Neural cell (in vitro differentiated cells): ENCODE results near the gene ARMC9. TPM values are rescaled to one million over a fixed set of nuclear protein-coding genes. Genes with fewer than 3 reads are reported as not detected.

Experiments
- H2AFZ ChIP-seq: fragments of 200-600, 300-800 bp; sonication (generic), shearing (Covaris generic); 2 replicates; pipeline ENCODE4 v1.6.0; 2014; ENCODE audit warnings: low read depth, mild to moderate bottlenecking, antibody characterized with exemption, low read length, moderate library complexity
- H3F3A ChIP-seq: fragments of 200-600 bp; shearing (Covaris generic); 2 replicates; pipeline ENCODE4 v1.6.1; 2016; ENCODE audit warnings: mild to moderate bottlenecking, moderate library complexity, mixed read lengths, antibody characterized with exemption, low read length; ENCODE audit not compliant: insufficient read depth, poor library complexity, severe bottlenecking
- H3K27ac ChIP-seq: fragments of 200-600, 300-800 bp; sonication (generic), shearing (Covaris generic); 2 replicates; pipeline ENCODE4 v1.5.1; 2014; ENCODE audit warnings: mild to moderate bottlenecking, low read length, moderate library complexity
- H3K27me3 ChIP-seq: fragments of 300-800, 200-600 bp; sonication (generic), shearing (Covaris generic); 2 replicates; pipeline ENCODE4 v1.6.0; 2014; ENCODE audit warnings: mild to moderate bottlenecking, low read depth, low read length, moderate library complexity; ENCODE audit not compliant: insufficient read depth
- H3K36me3 ChIP-seq: fragments of 300-800, 200-600 bp; sonication (generic), shearing (Covaris generic); 2 replicates; pipeline ENCODE4 v1.5.1; 2014; ENCODE audit warnings: mild to moderate bottlenecking, antibody characterized with exemption, low read length, moderate library complexity; ENCODE audit not compliant: insufficient read depth
- H3K4me2 ChIP-seq: fragments of 300-800, 200-600 bp; sonication (generic), shearing (Covaris generic); 2 replicates; pipeline ENCODE4 v1.6.0; 2014; ENCODE audit warnings: mild to moderate bottlenecking, low read length
- H3K4me3 ChIP-seq: fragments of 300-800, 200-600 bp; sonication (generic), shearing (Covaris generic); 2 replicates; pipeline ENCODE4 v1.5.1; 2014; ENCODE audit warnings: mild to moderate bottlenecking, low read length, moderate library complexity
- H3K79me2 ChIP-seq: fragments of 200-600 bp; shearing (Covaris generic); replicated peaks from 2 replicates; pipeline ENCODE4 v1.6.0; 2014; ENCODE audit warnings: mild to moderate bottlenecking, low read length, moderate library complexity; ENCODE audit not compliant: insufficient read depth
- H3K9ac ChIP-seq: fragments of 300-800, 200-600 bp; sonication (generic), shearing (Covaris generic); 2 replicates; pipeline ENCODE4 v1.6.1; 2016; ENCODE audit warnings: mild to moderate bottlenecking, low read length, mixed read lengths
- H3K9me2 ChIP-seq: fragments of 200-600 bp; shearing (Covaris generic); 2 replicates; pipeline ENCODE4 v1.6.1; 2016; ENCODE audit warnings: mild to moderate bottlenecking, low read length, mixed read lengths; ENCODE audit not compliant: insufficient read depth
- H3K9me3 ChIP-seq: fragments of 200-600, 300-800 bp; sonication (generic), shearing (Covaris generic); 2 replicates; pipeline ENCODE4 v1.6.1; 2016; ENCODE audit warnings: mild to moderate bottlenecking, mixed run types, low read length, moderate library complexity, mixed read lengths
- H4K20me1 ChIP-seq: fragments of 200-600 bp; shearing (Covaris generic); 2 replicates; pipeline ENCODE4 v1.6.1; 2016; ENCODE audit warnings: mild to moderate bottlenecking, mixed run types; ENCODE audit not compliant: insufficient read depth
- EP300 ChIP-seq: fragments of 450-650 bp; conservative IDR thresholded peaks from 2 replicates; pipeline ENCODE4 v1.6.1; 2014; ENCODE audit warnings: antibody characterized with exemption, mild to moderate bottlenecking, moderate library complexity; ENCODE audit not compliant: poor library complexity, severe bottlenecking
- EZH2 ChIP-seq: fragments of 200-600, 300-800 bp; shearing (Covaris generic), sonication (generic); IDR thresholded peaks from 2 replicates; pipeline ENCODE4 v1.6.1; 2014; ENCODE audit warnings: antibody characterized with exemption, low read length, borderline replicate concordance, mild to moderate bottlenecking; ENCODE audit not compliant: insufficient read depth, poor library complexity, severe bottlenecking
- MXI1 ChIP-seq: fragments of 450-650 bp; conservative IDR thresholded peaks from 2 replicates; pipeline ENCODE4 v1.6.1; 2014; ENCODE audit warnings: antibody characterized with exemption, mild to moderate bottlenecking; ENCODE audit not compliant: poor library complexity, severe bottlenecking
- POLR2AphosphoS5 ChIP-seq: IDR thresholded peaks from 2 replicates; pipeline ENCODE4 v1.6.1; 2012
- RAD21 ChIP-seq: fragments of 450-650 bp; conservative IDR thresholded peaks from 2 replicates; pipeline ENCODE4 v1.6.1; 2014; ENCODE audit warnings: antibody characterized with exemption, mild to moderate bottlenecking, moderate library complexity
- SMC3 ChIP-seq: fragments of 450-650 bp; conservative IDR thresholded peaks from 2 replicates; pipeline ENCODE4 v1.6.1; 2014; ENCODE audit warnings: antibody characterized with exemption, mild to moderate bottlenecking, moderate library complexity; ENCODE audit not compliant: poor library complexity
- TAF1 ChIP-seq: IDR thresholded peaks from 2 replicates; pipeline ENCODE4 v1.6.1; 2012; ENCODE audit warnings: low read depth
- polyA plus RNA-seq: library from polyadenylated mRNA; depleted of rRNA; stranded (reverse); fragments of >200 nt; gene quantifications from 2 replicates; pipeline ENCODE4 v1.2.3, GENCODE V29; 2014
- TF ChIP-seq, protein P1 (sequence below): IDR thresholded peaks from 2 replicates; pipeline ENCODE4 v1.6.1; 2012; ENCODE audit warnings: borderline replicate concordance
- TF ChIP-seq, protein P2 (sequence below): fragments of 450-650 bp; IDR thresholded peaks from 2 replicates; pipeline ENCODE4 v1.5.1; 2014; ENCODE audit warnings: antibody characterized with exemption, mild to moderate bottlenecking, moderate library complexity; ENCODE audit not compliant: poor library complexity, severe bottlenecking

The ARMC9 gene
- polyA plus RNA-seq, 1 donor from 2014 or later: 13.9 TPM

DNA sequence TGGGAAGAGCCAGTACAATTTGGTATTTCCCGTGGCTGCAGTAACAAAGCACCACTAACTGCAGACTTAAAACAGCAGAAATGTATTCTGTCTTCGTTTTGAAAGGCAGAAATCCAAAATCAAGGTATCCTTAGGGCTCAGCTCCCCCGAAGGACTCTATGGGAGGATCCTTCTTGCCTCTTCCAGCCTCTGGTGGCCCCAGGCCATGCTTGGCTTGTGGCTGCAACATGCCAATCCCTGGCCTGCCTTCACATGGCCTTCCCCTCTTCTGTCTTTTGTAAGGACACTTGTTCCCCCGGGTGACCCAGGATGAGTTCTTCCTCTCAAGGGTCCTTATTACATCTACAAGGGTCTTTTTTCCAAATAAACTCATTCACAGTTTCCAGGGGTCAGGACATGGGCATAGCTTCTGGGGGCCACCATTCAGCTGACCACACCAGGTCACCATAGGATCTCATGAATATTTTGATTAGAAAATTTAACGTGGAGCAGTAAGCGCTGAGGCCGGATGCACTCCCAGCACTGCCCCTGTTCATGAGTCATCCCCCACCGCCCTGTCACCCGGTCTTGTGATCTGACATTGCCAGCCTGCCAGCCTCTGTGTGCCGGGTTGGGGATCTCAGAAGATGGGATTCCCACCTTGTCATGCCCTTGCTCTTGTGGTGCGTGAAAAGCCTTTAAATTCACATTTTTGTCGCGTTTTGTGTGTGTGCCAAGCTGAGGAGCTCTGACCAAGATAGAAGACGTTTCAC, 135.9 kb downstream of the ARMC9 start:
- H3K4me3 ChIP-seq: no peak overlapping the region
- TF ChIP-seq, protein P1, sequence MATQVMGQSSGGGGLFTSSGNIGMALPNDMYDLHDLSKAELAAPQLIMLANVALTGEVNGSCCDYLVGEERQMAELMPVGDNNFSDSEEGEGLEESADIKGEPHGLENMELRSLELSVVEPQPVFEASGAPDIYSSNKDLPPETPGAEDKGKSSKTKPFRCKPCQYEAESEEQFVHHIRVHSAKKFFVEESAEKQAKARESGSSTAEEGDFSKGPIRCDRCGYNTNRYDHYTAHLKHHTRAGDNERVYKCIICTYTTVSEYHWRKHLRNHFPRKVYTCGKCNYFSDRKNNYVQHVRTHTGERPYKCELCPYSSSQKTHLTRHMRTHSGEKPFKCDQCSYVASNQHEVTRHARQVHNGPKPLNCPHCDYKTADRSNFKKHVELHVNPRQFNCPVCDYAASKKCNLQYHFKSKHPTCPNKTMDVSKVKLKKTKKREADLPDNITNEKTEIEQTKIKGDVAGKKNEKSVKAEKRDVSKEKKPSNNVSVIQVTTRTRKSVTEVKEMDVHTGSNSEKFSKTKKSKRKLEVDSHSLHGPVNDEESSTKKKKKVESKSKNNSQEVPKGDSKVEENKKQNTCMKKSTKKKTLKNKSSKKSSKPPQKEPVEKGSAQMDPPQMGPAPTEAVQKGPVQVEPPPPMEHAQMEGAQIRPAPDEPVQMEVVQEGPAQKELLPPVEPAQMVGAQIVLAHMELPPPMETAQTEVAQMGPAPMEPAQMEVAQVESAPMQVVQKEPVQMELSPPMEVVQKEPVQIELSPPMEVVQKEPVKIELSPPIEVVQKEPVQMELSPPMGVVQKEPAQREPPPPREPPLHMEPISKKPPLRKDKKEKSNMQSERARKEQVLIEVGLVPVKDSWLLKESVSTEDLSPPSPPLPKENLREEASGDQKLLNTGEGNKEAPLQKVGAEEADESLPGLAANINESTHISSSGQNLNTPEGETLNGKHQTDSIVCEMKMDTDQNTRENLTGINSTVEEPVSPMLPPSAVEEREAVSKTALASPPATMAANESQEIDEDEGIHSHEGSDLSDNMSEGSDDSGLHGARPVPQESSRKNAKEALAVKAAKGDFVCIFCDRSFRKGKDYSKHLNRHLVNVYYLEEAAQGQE: no peak
- TF ChIP-seq TAF1: no peak
- no peak for TF ChIP-seq EP300
- no peak for TF ChIP-seq EZH2
- TF ChIP-seq MXI1: no peak
- no peak for TF ChIP-seq POLR2AphosphoS5
- no peak for TF ChIP-seq RAD21
- TF ChIP-seq, protein P2, sequence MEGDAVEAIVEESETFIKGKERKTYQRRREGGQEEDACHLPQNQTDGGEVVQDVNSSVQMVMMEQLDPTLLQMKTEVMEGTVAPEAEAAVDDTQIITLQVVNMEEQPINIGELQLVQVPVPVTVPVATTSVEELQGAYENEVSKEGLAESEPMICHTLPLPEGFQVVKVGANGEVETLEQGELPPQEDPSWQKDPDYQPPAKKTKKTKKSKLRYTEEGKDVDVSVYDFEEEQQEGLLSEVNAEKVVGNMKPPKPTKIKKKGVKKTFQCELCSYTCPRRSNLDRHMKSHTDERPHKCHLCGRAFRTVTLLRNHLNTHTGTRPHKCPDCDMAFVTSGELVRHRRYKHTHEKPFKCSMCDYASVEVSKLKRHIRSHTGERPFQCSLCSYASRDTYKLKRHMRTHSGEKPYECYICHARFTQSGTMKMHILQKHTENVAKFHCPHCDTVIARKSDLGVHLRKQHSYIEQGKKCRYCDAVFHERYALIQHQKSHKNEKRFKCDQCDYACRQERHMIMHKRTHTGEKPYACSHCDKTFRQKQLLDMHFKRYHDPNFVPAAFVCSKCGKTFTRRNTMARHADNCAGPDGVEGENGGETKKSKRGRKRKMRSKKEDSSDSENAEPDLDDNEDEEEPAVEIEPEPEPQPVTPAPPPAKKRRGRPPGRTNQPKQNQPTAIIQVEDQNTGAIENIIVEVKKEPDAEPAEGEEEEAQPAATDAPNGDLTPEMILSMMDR: no peak
- no peak for TF ChIP-seq SMC3

DNA sequence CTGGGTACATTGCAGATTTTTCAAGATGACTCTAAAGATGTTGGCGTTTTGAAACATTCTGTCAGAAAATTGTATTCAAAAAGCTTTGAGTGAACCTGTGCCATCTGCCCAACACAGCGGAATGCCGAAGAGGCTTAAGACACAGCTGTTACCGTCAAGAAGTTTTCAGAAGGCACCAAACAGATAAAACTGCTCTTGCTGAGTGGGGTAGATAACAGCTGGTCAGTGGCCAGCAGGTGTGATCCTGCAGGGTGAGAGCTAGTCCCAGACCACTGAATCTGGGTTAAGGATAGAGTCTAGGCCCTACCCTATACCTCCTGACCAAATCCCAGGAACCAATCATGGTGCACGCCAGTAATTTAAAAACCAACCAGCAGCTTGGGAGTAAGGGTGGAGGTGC, 136.6 kb downstream of the ARMC9 start:
- Histone ChIP-seq H3K4me2 (no peak overlapping the region), H3K9me3 (no peaks in the 10 kb centered on the region), H3K27me3 (no peaks in the 10 kb centered on the region), H3K4me3 (no peak overlapping the region), H3F3A (no peaks in the 10 kb centered on the region), H4K20me1 (no peaks in the 10 kb centered on the region), H3K9ac (no peak overlapping the region), H3K79me2 (no peaks in the 10 kb centered on the region), H3K9me2 (no peaks in the 10 kb centered on the region), H3K36me3 (no peaks in the 10 kb centered on the region), H2AFZ (no peak overlapping the region), H3K27ac (no peak overlapping the region)
- TF ChIP-seq, protein P2: no peak
- TF ChIP-seq EP300 (no peak), MXI1 (no peak), RAD21 (no peak), SMC3 (no peak)
- TF ChIP-seq, protein P1: no peak

More for the DNA sequence above, 135.9 kb downstream of the ARMC9 start:
- no peaks in the 10 kb centered on the region for H3K79me2 ChIP-seq
- no peaks in the 10 kb centered on the region for H3K36me3 ChIP-seq
- no peaks in the 10 kb centered on the region for H3K27me3 ChIP-seq
- H2AFZ ChIP-seq: no peak overlapping the region
- no peaks in the 10 kb centered on the region for H3K9me2 ChIP-seq
- H3K9me3 ChIP-seq: no peaks in the 10 kb centered on the region
- no peak overlapping the region for H3K27ac ChIP-seq
- H3K9ac ChIP-seq: no peak overlapping the region
- no peaks in the 10 kb centered on the region for H4K20me1 ChIP-seq
- H3K4me2 ChIP-seq: no peak overlapping the region
- H3F3A ChIP-seq: no peaks in the 10 kb centered on the region
